Testis (tissue), 3 donors: ENCODE data around the gene CTIF. TPM values are rescaled to one million over a fixed set of nuclear protein-coding genes. Genes with fewer than 3 reads are reported as not detected.

Source experiments
- DNase-seq: peaks from one replicate; pipeline ENCODE4 v3.0.0-alpha.2; 2019
- H3K27ac ChIP-seq, 2 donors: fragments of 200-600 bp; sonication (generic); one replicate each; pipeline ENCODE4 v1.5.1; 2019
- H3K27me3 ChIP-seq: fragments of 200-600 bp; sonication (generic); one replicate; pipeline ENCODE4 v1.5.1; 2019
- H3K36me3 ChIP-seq: fragments of 200-600 bp; sonication (generic); one replicate; pipeline ENCODE4 v1.5.1; 2017; ENCODE audit warnings: low read depth; ENCODE audit errors: missing control alignments
- H3K4me1 ChIP-seq: fragments of 200-600 bp; sonication (generic); one replicate; pipeline ENCODE4 v1.5.1; 2019
- H3K4me3 ChIP-seq, 2 donors: fragments of 200-600 bp; sonication (generic); one replicate each; pipeline ENCODE4 v1.5.1; 2017 to 2019
- H3K9me3 ChIP-seq: fragments of 200-600 bp; sonication (generic); one replicate; pipeline ENCODE4 v1.5.1; 2017
- POLR2A ChIP-seq: fragments of 450-650 bp; IDR thresholded peaks from one replicate; pipeline ENCODE4 v1.6.1; 2017; ENCODE audit warnings: antibody characterized with exemption, mild to moderate bottlenecking, moderate library complexity
- WGBS, 2 donors: methylation state at CpG; one replicate each; pipeline ENCODE4 v1.1.5; 2018; 5-methylcytosine and 5-hydroxymethylcytosine counted together
- intact Hi-C: fragments of 100-400 bp; cut with DNase I; formaldehyde crosslinking; loops from one replicate; pipeline ENCODE4 v1.15.1; 2023; ENCODE audit warnings: low total_unique reads
- polyA plus RNA-seq: library from polyadenylated mRNA; stranded (reverse); fragments of 350-450 nt; fragmentation: Illumina TruSeq; extraction: RNeasy Lipid Tissue Mini Kit (QIAGEN cat#74804); gene quantifications from one replicate; pipeline ENCODE4 v1.2.3, GENCODE V29; 2014; ENCODE audit warnings: low read depth, low replicate concordance; ENCODE audit not compliant: insufficient read depth
- total RNA-seq, 2 donors: library from RNA; depleted of rRNA; stranded (reverse); fragments of >200 nt; gene quantifications; one replicate each; pipeline ENCODE4 v1.2.3, GENCODE V29; 2016
- TF ChIP-seq, protein P1 (sequence below), 3 experiments: fragments of 450-650 bp in 2 of 3; fragments of 200-600 bp in 1 of 3; sonication (generic) in 1 of 3; IDR thresholded peaks; one replicate each; pipeline ENCODE4 v1.5.1; 2016 to 2019; ENCODE audit warnings: antibody characterized with exemption in 3 of 3, mild to moderate bottlenecking in 2 of 3, moderate library complexity in 1 of 3

Gene CTIF
- total and polyA plus RNA-seq, 3 donors from 2014 or later = 33.8 to 41.5 (median 35.6) TPM

DNA sequence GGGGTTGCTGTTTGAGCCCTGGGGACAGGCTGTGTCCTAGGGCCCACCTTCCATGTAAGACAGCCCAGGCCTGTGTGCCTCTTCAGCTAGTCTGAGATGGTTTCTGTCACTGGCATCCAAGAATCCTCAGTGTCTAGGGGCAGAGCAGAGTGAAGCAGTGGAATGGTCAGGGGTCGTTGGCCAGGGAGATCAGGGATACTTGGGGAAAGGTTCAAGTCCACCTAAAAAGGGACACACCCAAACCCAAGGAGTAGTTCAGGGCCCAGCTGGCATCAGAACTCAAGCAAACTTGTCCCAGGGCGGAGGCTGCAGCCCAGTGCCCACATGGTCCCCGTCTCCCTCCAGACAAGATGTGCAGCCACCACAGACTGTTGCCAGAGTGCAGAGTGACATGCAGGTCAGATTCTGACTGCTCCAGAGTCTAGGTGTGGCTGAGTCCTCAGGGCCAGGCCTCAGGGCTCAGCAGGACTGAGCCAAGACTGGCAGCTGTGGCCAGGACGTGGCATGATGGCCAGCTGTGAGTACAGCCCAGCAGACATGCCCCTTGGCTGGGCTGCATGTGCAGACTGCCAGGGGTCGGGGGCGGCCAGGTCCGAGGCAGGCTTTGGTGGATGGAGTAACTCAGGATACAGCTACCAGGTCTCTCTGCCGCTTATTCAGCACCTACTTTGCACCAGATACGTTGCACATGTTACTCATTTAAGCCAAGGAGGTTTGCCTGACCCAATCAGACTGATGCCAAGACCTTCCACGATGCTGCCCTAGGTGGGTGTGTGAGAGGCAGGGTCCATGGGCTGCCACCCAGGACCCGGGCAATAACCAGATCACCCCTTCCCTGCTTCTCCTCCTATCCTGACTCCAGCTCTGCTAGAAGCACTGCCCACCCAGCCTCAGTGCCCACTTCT lies 265.4 kb downstream of the CTIF start:
- Histone ChIP-seq H3K4me3 (no peak overlapping the region), H3K36me3 (no peaks in the 10 kb centered on the region), H3K27me3 (no peaks in the 10 kb centered on the region), H3K4me1 (peaks cover 14% of the 10 kb centered on the region), H3K27ac (no peak overlapping the region), H3K9me3 (no peaks in the 10 kb centered on the region)
- 83 to 87% methylated on average over 7 to 11 of the region's 11 CpGs for WGBS, 2 donors
- DNase-seq = peak; percentile 8
- intact Hi-C loops = no loop called here
- TF ChIP-seq, protein P1, sequence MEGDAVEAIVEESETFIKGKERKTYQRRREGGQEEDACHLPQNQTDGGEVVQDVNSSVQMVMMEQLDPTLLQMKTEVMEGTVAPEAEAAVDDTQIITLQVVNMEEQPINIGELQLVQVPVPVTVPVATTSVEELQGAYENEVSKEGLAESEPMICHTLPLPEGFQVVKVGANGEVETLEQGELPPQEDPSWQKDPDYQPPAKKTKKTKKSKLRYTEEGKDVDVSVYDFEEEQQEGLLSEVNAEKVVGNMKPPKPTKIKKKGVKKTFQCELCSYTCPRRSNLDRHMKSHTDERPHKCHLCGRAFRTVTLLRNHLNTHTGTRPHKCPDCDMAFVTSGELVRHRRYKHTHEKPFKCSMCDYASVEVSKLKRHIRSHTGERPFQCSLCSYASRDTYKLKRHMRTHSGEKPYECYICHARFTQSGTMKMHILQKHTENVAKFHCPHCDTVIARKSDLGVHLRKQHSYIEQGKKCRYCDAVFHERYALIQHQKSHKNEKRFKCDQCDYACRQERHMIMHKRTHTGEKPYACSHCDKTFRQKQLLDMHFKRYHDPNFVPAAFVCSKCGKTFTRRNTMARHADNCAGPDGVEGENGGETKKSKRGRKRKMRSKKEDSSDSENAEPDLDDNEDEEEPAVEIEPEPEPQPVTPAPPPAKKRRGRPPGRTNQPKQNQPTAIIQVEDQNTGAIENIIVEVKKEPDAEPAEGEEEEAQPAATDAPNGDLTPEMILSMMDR (IDR thresholded peaks at IDR 0.05) = no peak
- no peak for TF ChIP-seq POLR2A

DNA sequence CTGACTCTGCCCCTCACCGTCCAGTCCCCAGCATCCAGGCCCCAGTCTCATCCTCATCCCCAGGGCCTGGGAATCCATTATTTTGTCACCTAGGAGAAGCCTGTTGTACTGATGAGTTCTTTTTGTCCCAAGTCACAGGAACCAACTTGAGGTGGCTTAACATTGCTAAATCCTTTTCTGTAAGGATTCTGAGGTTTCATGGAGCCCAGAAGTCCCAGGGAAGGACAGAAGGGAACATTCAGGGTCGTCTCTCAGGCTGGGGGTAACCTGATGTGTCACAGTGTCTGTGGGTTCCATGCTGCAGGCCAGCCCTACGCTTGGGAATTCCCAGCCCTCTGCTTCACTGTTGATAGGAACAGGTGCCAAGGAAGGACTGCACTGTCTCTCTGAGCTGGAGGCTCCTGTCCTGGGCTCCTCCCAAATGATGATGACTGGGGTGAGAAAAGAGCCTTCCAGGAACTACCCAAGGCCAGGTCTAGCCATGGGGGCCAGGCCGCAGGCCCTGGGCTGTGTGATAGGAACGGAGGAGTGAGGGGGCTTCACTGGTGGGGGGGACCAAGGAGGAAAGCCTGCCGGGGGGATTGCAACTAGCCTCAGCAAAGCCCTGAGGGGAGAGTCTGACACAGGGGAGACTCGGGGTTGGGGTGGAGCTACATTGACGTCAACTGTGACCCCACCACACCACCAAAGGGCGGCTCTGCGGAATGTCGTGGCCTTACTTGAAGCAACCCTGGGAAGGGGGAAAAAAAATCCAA lies 266.2 kb downstream of the CTIF start:
- H3K4me1 ChIP-seq = peaks cover 14% of the 10 kb centered on the region
- H3K4me3 ChIP-seq = no peak overlapping the region
- 91 to 96% methylated on average over 11 of the region's 11 CpGs for WGBS, 2 donors
- no peaks in the 10 kb centered on the region for H3K9me3 ChIP-seq
- intact Hi-C loops = no loop called here
- H3K27ac ChIP-seq = no peak overlapping the region
- no peaks in the 10 kb centered on the region for H3K27me3 ChIP-seq
- TF ChIP-seq, protein P1 (IDR thresholded peaks at IDR 0.05) = no peak
- TF ChIP-seq POLR2A = no peak
- DNase-seq = peak; percentile 10
- H3K36me3 ChIP-seq = no peaks in the 10 kb centered on the region

DNA sequence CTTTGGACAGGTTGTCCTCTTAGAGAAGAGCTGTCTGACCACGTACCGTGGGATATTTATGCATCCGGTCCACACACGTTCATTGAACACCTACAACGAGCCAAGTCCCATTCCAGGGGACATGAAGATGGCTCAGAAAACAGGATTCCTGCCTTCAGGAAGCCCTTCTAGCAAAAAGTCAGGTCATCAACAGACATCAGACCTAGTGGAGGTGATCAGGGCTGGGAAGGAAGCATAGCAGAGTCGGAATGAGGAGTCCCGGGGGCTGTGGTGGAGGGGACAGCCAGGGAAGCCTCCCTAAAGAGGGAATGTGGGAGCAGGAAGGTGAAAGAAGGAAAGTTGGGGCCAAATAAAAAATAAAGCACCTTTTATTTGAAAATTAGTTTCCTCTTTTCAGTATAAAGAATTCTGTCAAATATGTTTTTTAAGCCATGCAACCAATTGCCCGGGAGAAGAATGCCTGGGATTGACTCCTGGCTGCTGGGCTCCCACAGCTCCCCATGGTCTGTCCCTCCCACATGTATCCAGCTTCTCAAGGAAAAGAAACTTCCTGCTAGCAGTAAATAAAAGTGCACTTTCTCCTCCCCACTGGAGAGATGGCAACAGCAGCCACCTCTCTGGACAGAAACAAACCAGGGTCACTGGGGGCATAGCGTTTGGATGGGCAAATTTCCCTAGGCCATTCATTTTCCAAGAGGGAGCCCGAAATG lies 267.1 kb downstream of the CTIF start:
- intact Hi-C loops = no loop called here
- Histone ChIP-seq H3K36me3 (no peaks in the 10 kb centered on the region), H3K4me3 (no peak overlapping the region), H3K27me3 (no peaks in the 10 kb centered on the region), H3K4me1 (peaks cover 13% of the 10 kb centered on the region), H3K27ac (no peak overlapping the region), H3K9me3 (no peaks in the 10 kb centered on the region)
- DNase-seq = peak; percentile 11
- TF ChIP-seq POLR2A = no peak
- TF ChIP-seq, protein P1 (IDR thresholded peaks at IDR 0.05) = no peak
- 85 to 86% methylated on average over 10 of the region's 10 CpGs for WGBS, 2 donors

DNA sequence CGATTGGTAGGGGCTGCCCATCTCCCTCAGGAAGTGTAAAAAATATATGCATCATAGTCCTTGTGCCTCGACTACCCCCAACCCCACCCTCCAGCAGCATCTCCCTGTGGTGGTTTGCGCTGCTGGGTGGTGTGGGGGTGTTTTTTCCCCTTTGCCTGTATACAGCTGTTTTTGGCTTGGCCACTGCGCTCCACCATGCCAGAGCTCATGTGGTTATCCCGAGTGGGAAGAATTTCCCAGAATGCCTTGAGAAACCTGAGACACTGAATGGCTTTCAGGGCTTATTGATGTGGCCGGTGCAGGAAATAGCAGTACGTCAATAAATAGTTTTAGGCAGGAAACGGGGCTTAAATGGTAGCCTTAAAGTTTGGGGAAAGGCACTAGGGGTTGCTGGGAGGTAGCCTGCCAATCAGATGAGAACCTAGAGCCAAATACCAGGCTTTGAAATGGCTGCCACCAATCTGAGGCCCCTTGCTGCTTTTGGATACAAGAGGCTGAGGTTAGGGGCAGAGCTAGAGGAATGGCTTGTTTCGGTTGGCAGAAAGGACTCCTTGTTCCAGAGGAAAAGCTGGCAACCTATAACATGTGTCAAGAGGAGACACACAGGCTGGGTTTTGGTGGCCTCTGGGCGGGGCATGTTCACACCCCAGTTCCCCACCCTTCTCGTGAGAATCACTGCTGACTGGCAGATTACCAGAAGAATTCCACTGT lies 267.9 kb downstream of the CTIF start:
- Histone ChIP-seq H3K36me3 (no peaks in the 10 kb centered on the region), H3K27me3 (no peaks in the 10 kb centered on the region), H3K4me1 (peaks cover 8% of the 10 kb centered on the region), H3K27ac (peak overlapping the region in 1 of 2 donors; percentile 18), H3K4me3 (no peak overlapping the region), H3K9me3 (no peaks in the 10 kb centered on the region)
- TF ChIP-seq, protein P1 (IDR thresholded peaks at IDR 0.05) = no peak
- no peak for TF ChIP-seq POLR2A
- intact Hi-C loops = no loop called here
- DNase-seq = peak; percentile 13
- 67 to 71% methylated on average over 11 of the region's 11 CpGs for WGBS, 2 donors
